ENCODE results near the gene KIF16B. TPM values are rescaled to one million over a fixed set of nuclear protein-coding genes. Genes with fewer than 3 reads are reported as not detected.

Gene KIF16B
- total and polyA plus RNA-seq, 9 of the 15 experiments (the other 6 are each of a cell fraction or from before 2014, with no cell fraction given), result 1.00 to 10.6 (median 8.5) TPM

GRCh38 chr20:16483024-16483423 lies 90.2 kb downstream of the KIF16B start (continued):
- TF ChIP-seq ZNF277 (CRISPR knock-in tag; IDR thresholded peaks at IDR 0.05; ENCODE audit: borderline replicate concordance) (no peak), MYBL2 (IDR thresholded peaks at IDR 0.05; ENCODE audit: low read depth) (no peak), MYBL2 (CRISPR knock-in tag; IDR thresholded peaks at IDR 0.05; ENCODE audit: borderline replicate concordance) (no peak), RHOXF2B (CRISPR knock-in tag; conservative IDR thresholded peaks at IDR 0.05) (no peak), ZNF766 (CRISPR knock-in tag; conservative IDR thresholded peaks at IDR 0.05) (no peak)

- H3K4me3 ChIP-seq, result no peak overlapping the region
- no peaks in the 10 kb centered on the region for H3K36me3 ChIP-seq (ENCODE audit: control insufficient read depth, insufficient read depth, low read length)
- no peaks in the 10 kb centered on the region for H3K4me1 ChIP-seq (replicated peaks in 1 of 2; ENCODE audit: control insufficient read depth in 2 of 2, insufficient read depth in 2 of 2, low read length in 2 of 2)
- DNase-seq (ENCODE audit: extremely low read depth in 1 of 4, low spot score in 3 of 4) (no peak), ATAC-seq (no peak), FAIRE-seq (no peak)
- H4K20me1 ChIP-seq (replicated peaks; ENCODE audit: control insufficient read depth, insufficient read depth, low read length), result no peaks in the 10 kb centered on the region
- H3K27ac ChIP-seq (ENCODE audit: extremely low read depth, low read depth, low read length), result no peak overlapping the region
- H3K9ac ChIP-seq (ENCODE audit: insufficient read depth in 1 of 2, low read depth in 2 of 2, low read length in 2 of 2), result no peak overlapping the region
- no peaks in the 10 kb centered on the region for H3K79me2 ChIP-seq (ENCODE audit: control insufficient read depth, insufficient read depth, low read length)
- TF ChIP-seq MAFG (tag; conservative IDR thresholded peaks at IDR 0.05), result peak; percentile 40; the same call in 1 of the 2 replicates
- TF ChIP-seq ZNF316 (IDR thresholded peaks at IDR 0.05), result peak; percentile 55
- TF ChIP-seq SMARCB1 (IDR thresholded peaks at IDR 0.05; ENCODE audit: insufficient read length, low read depth), result no peak
- no peak for TF ChIP-seq TCF7L2 (IDR thresholded peaks at IDR 0.05; ENCODE audit: low read depth, low read length)
- TF ChIP-seq C11orf30 (IDR thresholded peaks at IDR 0.05; ENCODE audit: low read depth), result peak; percentile 53; the same call in 1 of the 2 replicates
- no peak overlapping the region for H2AFZ ChIP-seq (ENCODE audit: low read depth, low read length)
- CTCF ChIA-PET (ENCODE audit: low intra/inter-chr PET ratio), result no interaction called here
- H3K27me3 ChIP-seq (ENCODE audit: control insufficient read depth in 2 of 2, insufficient read depth in 2 of 2, low read length in 2 of 2), result no peaks in the 10 kb centered on the region
- H3K9me1 ChIP-seq (ENCODE audit: control insufficient read depth, insufficient read depth, low read length), result no peaks in the 10 kb centered on the region
- no TSS peak for BruUV-seq (replicated peaks)
- in situ Hi-C loops (cut with MboI), result no loop called here
- POLR2A ChIA-PET, result interaction anchor here (1.2 kb wide), 1 partner anchor 10 kb away, joined by 3 read pairs; no protein-coding TSS in a partner anchor
- H3K4me2 ChIP-seq (ENCODE audit: insufficient read depth, low read length), result no peak overlapping the region
- H3K9me3 ChIP-seq (replicated peaks; ENCODE audit: control insufficient read depth, insufficient read depth, low read depth, low read length), result no peaks in the 10 kb centered on the region
- intact Hi-C loops (cut with micrococcal nuclease), result no loop called here
- WGBS (ENCODE audit: insufficient coverage, low coverage, missing lambda C conversion rate), result 67% methylated on average over 2 of the region's 2 CpGs
These were observed 91.3 kb downstream of the KIF16B start for GRCh38 chr20:16481977-16482376.
